Ishikawa (cell line): ENCODE results near the gene HES1.
A peak's percentile ranks its signal among the peaks of the same experiment; 100 is the strongest.

Experiments
- CEBPB ChIP-seq: IDR thresholded peaks from 2 replicates; pipeline ENCODE4 v1.6.1; 2012
- CREB1 ChIP-seq: IDR thresholded peaks from 2 replicates; pipeline ENCODE4 v1.6.1; 2012; ENCODE audit warnings: low read depth
- EGR1 ChIP-seq: IDR thresholded peaks from 2 replicates; pipeline ENCODE4 v1.6.1; 2012
- EP300 ChIP-seq: IDR thresholded peaks from 2 replicates; pipeline ENCODE4 v1.6.1; 2012; ENCODE audit warnings: borderline replicate concordance
- FOXM1 ChIP-seq: IDR thresholded peaks from 2 replicates; pipeline ENCODE4 v1.6.1; 2012; ENCODE audit warnings: low read depth, borderline replicate concordance
- MAX ChIP-seq: IDR thresholded peaks from 2 replicates; pipeline ENCODE4 v1.6.1; 2012
- NFIC ChIP-seq: IDR thresholded peaks from 2 replicates; pipeline ENCODE4 v1.6.1; 2012
- RAD21 ChIP-seq: IDR thresholded peaks from 2 replicates; pipeline ENCODE4 v1.6.1; 2012; ENCODE audit warnings: low read depth
- REST ChIP-seq: IDR thresholded peaks from 2 replicates; pipeline ENCODE4 v1.6.1; 2012; ENCODE audit warnings: low read depth, mild to moderate bottlenecking
- TAF1 ChIP-seq: IDR thresholded peaks from 2 replicates; pipeline ENCODE4 v1.6.1; 2012; ENCODE audit warnings: low read depth, mild to moderate bottlenecking
- TCF12 ChIP-seq: IDR thresholded peaks from 2 replicates; pipeline ENCODE4 v1.6.1; 2012; ENCODE audit warnings: low read depth
- TEAD4 ChIP-seq: IDR thresholded peaks from 2 replicates; pipeline ENCODE4 v1.6.1; 2012
- USF1 ChIP-seq: IDR thresholded peaks from 2 replicates; pipeline ENCODE4 v1.6.1; 2012
- YY1 ChIP-seq: IDR thresholded peaks from 2 replicates; pipeline ENCODE4 v1.6.1; 2012; ENCODE audit warnings: low read depth
- ZBTB7A ChIP-seq: IDR thresholded peaks from 2 replicates; pipeline ENCODE4 v1.6.1; 2012; ENCODE audit warnings: low read depth

Gene HES1

GRCh38 chr3:194135806-194136518 is at the start of gene HES1:
HES1 (plus strand) TSS chr3:194136148; CDS start chr3:194136381, 233 bp downstream.
- TF ChIP-seq YY1 (peak; percentile 54; the same call in 1 of the 2 replicates), USF1 (peak; percentile 3; the same call in 1 of the 2 replicates), MAX (peak; percentile 85), ZBTB7A (no peak), CEBPB (no peak; the same call in 1 of the 2 replicates), REST (peak; percentile 81), CREB1 (no peak), EP300 (peak; percentile 90), EGR1 (peak; percentile 54; the same call in 1 of the 2 replicates), TAF1 (peak; percentile 64; the same call in 1 of the 2 replicates), TCF12 (peak; percentile 98), RAD21 (no peak; the same call in none of the 2 replicates), TEAD4 (peak; percentile 89; the same call in 1 of the 2 replicates), NFIC (peak; percentile 99), FOXM1 (peak; percentile 79)

- no peak for TF ChIP-seq TCF12
- TF ChIP-seq CEBPB = no peak
- no peak for TF ChIP-seq ZBTB7A
- TF ChIP-seq MAX = no peak
Observed at GRCh38 chr3:194086388-194087075, 49.4 kb upstream of the HES1 start.

GRCh38 chr3:194087280-194087679 is 48.7 kb upstream of the HES1 start:
- TF ChIP-seq NFIC (0 out of 2 replicates have a peak, but pooled peaks have one; percentile 17), USF1 (no peak)

- TF ChIP-seq YY1 (no peak), TAF1 (no peak), RAD21 (no peak), CREB1 (no peak), MAX (no peak), FOXM1 (no peak), ZBTB7A (no peak)
Observed at GRCh38 chr3:194087995-194088855, 47.7 kb upstream of the HES1 start.

- TF ChIP-seq MAX = peak; percentile 94
- TF ChIP-seq TEAD4 = peak; percentile 97
- TF ChIP-seq NFIC = peak; percentile 97
- peak; percentile 97 for TF ChIP-seq CEBPB
- peak; percentile 10; the same call in 1 of the 2 replicates for TF ChIP-seq YY1
- peak; percentile 63; the same call in 1 of the 2 replicates for TF ChIP-seq EGR1
- no peak for TF ChIP-seq CREB1
- TF ChIP-seq RAD21 = peak; percentile 23; the same call in 1 of the 2 replicates
- peak; percentile 96 for TF ChIP-seq EP300
- TF ChIP-seq TAF1 = peak; percentile 29; the same call in 1 of the 2 replicates
- peak; percentile 38 for TF ChIP-seq USF1
- peak; percentile 6; the same call in 1 of the 2 replicates for TF ChIP-seq REST
- TF ChIP-seq FOXM1 = peak; percentile 86; the same call in 1 of the 2 replicates
- peak; percentile 59; the same call in 1 of the 2 replicates for TF ChIP-seq ZBTB7A
- TF ChIP-seq TCF12 = peak; percentile 97
Observed at GRCh38 chr3:194089357-194090177, 46.4 kb upstream of the HES1 start.
